Neural progenitor cell (in vitro differentiated cells): ENCODE results near the gene CYTH1. TPM values are rescaled to one million over a fixed set of nuclear protein-coding genes. Genes with fewer than 3 reads are reported as not detected.

Source experiments
- DNase-seq: peaks from one replicate; pipeline ENCODE4 v3.0.0-alpha.2; 2016; ENCODE audit warnings: low spot score
- H2AFZ ChIP-seq: fragments of 200-600 bp; sonication (generic); replicated peaks from 2 replicates; pipeline ENCODE4 v1.6.1; 2016; ENCODE audit warnings: antibody characterized with exemption
- H3F3A ChIP-seq: fragments of 200-600 bp; sonication (generic); 2 replicates; pipeline ENCODE4 v1.6.1; 2016; ENCODE audit warnings: antibody characterized with exemption, low read depth
- H3K27ac ChIP-seq: fragments of 200-600 bp; sonication (generic); 2 replicates; pipeline ENCODE4 v1.5.1; 2016; ENCODE audit warnings: mild to moderate bottlenecking
- H3K27me3 ChIP-seq: fragments of 200-600 bp; sonication (generic); 2 replicates; pipeline ENCODE4 v1.6.1; 2016; ENCODE audit warnings: mild to moderate bottlenecking, moderate library complexity
- H3K36me3 ChIP-seq: fragments of 200-600 bp; sonication (generic); 2 replicates; pipeline ENCODE4 v1.5.1; 2016
- H3K4me1 ChIP-seq: fragments of 200-600 bp; sonication (generic); 2 replicates; pipeline ENCODE4 v1.6.1; 2016; ENCODE audit warnings: mixed run types
- H3K4me2 ChIP-seq: fragments of 200-600 bp; sonication (generic); 2 replicates; pipeline ENCODE4 v1.6.1; 2016
- H3K4me3 ChIP-seq: fragments of 200-600 bp; sonication (generic); 2 replicates; pipeline ENCODE4 v1.5.1; 2016
- H3K79me2 ChIP-seq: fragments of 200-600 bp; sonication (generic); 2 replicates; pipeline ENCODE4 v1.6.1; 2016; ENCODE audit warnings: low read depth
- H3K9ac ChIP-seq: fragments of 200-600 bp; sonication (generic); 2 replicates; pipeline ENCODE4 v1.6.1; 2016
- H3K9me3 ChIP-seq: fragments of 200-600 bp; sonication (generic); 2 replicates; pipeline ENCODE4 v1.5.1; 2016; ENCODE audit warnings: low read depth
- H4K20me1 ChIP-seq: fragments of 200-600 bp; sonication (generic); 2 replicates; pipeline ENCODE4 v1.6.1; 2016; ENCODE audit warnings: low read depth
- H3K27ac Mint-ChIP-seq: 3 replicates; pipeline ENCODE4 v1.8.0; 2021; ENCODE audit warnings: mixed read lengths
- H3K27me3 Mint-ChIP-seq: 2 replicates; pipeline ENCODE4 v1.8.0; 2022; ENCODE audit warnings: low read depth, mild to moderate bottlenecking, inconsistent platforms, moderate library complexity, mixed read lengths; ENCODE audit not compliant: insufficient read depth
- H3K36me3 Mint-ChIP-seq: 3 replicates; pipeline ENCODE4 v1.8.0; 2021; ENCODE audit warnings: mixed read lengths
- H3K4me1 Mint-ChIP-seq: 3 replicates; pipeline ENCODE4 v1.8.0; 2021; ENCODE audit warnings: mixed read lengths
- H3K4me3 Mint-ChIP-seq: 3 replicates; pipeline ENCODE4 v1.8.0; 2021; ENCODE audit warnings: mild to moderate bottlenecking, moderate library complexity, mixed read lengths
- H3K9me3 Mint-ChIP-seq: 3 replicates; pipeline ENCODE4 v1.8.0; 2020; ENCODE audit warnings: mixed read lengths
- CTCF ChIP-seq: fragments of 200-600 bp; sonication (generic); IDR thresholded peaks from 2 replicates; pipeline ENCODE4 v1.5.1; 2017; ENCODE audit warnings: antibody characterized with exemption, mild to moderate bottlenecking
- EZH2 ChIP-seq: fragments of 200-600 bp; sonication (generic); IDR thresholded peaks from 2 replicates; pipeline ENCODE4 v1.6.1; 2017; ENCODE audit warnings: antibody characterized with exemption, mild to moderate bottlenecking, moderate library complexity
- EZH2phosphoT487 ChIP-seq: fragments of 200-600 bp; sonication (generic); IDR thresholded peaks from 2 replicates; pipeline ENCODE4 v1.6.1; 2017; ENCODE audit warnings: antibody characterized with exemption
- total RNA-seq: library from RNA; depleted of rRNA; stranded (reverse); fragments of >200 nt; gene quantifications from 2 replicates; pipeline ENCODE4 v1.2.3, GENCODE V29; 2015; ENCODE audit warnings: low replicate concordance

CYTH1 gene
- total RNA-seq, 1 donor from 2014 or later, result 14.8 TPM

- no peaks in the 10 kb centered on the region for H3K27me3 Mint-ChIP-seq
- peaks cover 38% of the 10 kb centered on the region for H3K4me1 ChIP-seq
- peak; percentile 27 for DNase-seq
- H3K36me3 Mint-ChIP-seq, result no peaks in the 10 kb centered on the region
- H3F3A ChIP-seq, result peaks cover 22% of the 10 kb centered on the region
- peak overlapping the region; percentile 97 for H3K4me2 ChIP-seq
- no peak overlapping the region for H3K4me3 Mint-ChIP-seq
- TF ChIP-seq EZH2phosphoT487 (no peak), CTCF (no peak), EZH2 (no peak)
- peaks cover 59% of the 10 kb centered on the region for H3K4me1 Mint-ChIP-seq
- no peaks in the 10 kb centered on the region for H3K9me3 ChIP-seq
- no peak overlapping the region for H3K27ac Mint-ChIP-seq
- no peaks in the 10 kb centered on the region for H3K9me3 Mint-ChIP-seq
- no peaks in the 10 kb centered on the region for H3K79me2 ChIP-seq
- H3K36me3 ChIP-seq, result no peaks in the 10 kb centered on the region
- no peak overlapping the region for H3K27ac ChIP-seq
- H4K20me1 ChIP-seq, result peaks cover 40% of the 10 kb centered on the region
- no peak overlapping the region for H3K9ac ChIP-seq
- H2AFZ ChIP-seq, result no peak overlapping the region
- H3K27me3 ChIP-seq, result no peaks in the 10 kb centered on the region
- H3K4me3 ChIP-seq, result peak overlapping the region; percentile 49
Observed at GRCh38 chr17:78724544-78724943, 57.5 kb downstream of the CYTH1 start.

DNA sequence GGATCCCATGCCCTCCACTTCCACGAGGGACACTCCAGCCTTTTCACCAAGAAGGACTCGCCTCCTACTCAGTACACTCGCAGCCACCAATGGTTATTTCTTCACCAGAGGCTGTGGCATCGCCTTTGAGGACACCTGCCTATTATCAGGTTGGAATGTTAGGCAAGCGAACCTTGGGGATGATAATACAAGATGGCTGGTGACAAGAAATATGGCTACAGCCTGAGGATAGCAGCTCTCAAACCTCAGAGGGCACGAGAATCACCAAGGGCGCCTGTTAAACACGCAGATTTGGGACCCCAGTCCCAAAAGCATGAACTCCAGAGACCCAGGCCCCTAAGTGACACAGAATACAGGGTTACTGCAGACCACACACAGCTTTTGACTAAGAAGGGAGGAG, 58.1 kb downstream of the CYTH1 start:
- Mint-ChIP-seq H3K27me3 (no peaks in the 10 kb centered on the region), H3K36me3 (no peaks in the 10 kb centered on the region), H3K4me3 (peak overlapping the region; percentile 85), H3K9me3 (no peaks in the 10 kb centered on the region), H3K4me1 (peaks cover 54% of the 10 kb centered on the region), H3K27ac (no peak overlapping the region)
- Histone ChIP-seq H3F3A (peaks cover 22% of the 10 kb centered on the region), H2AFZ (no peak overlapping the region), H3K27me3 (no peaks in the 10 kb centered on the region), H4K20me1 (peaks cover 40% of the 10 kb centered on the region), H3K79me2 (no peaks in the 10 kb centered on the region), H3K4me2 (peak overlapping the region; percentile 97), H3K4me1 (peaks cover 38% of the 10 kb centered on the region), H3K36me3 (no peaks in the 10 kb centered on the region), H3K4me3 (peak overlapping the region; percentile 49), H3K9ac (no peak overlapping the region), H3K9me3 (no peaks in the 10 kb centered on the region), H3K27ac (no peak overlapping the region)
- no peak for DNase-seq
- TF ChIP-seq EZH2phosphoT487 (no peak), EZH2 (no peak), CTCF (no peak)

DNA sequence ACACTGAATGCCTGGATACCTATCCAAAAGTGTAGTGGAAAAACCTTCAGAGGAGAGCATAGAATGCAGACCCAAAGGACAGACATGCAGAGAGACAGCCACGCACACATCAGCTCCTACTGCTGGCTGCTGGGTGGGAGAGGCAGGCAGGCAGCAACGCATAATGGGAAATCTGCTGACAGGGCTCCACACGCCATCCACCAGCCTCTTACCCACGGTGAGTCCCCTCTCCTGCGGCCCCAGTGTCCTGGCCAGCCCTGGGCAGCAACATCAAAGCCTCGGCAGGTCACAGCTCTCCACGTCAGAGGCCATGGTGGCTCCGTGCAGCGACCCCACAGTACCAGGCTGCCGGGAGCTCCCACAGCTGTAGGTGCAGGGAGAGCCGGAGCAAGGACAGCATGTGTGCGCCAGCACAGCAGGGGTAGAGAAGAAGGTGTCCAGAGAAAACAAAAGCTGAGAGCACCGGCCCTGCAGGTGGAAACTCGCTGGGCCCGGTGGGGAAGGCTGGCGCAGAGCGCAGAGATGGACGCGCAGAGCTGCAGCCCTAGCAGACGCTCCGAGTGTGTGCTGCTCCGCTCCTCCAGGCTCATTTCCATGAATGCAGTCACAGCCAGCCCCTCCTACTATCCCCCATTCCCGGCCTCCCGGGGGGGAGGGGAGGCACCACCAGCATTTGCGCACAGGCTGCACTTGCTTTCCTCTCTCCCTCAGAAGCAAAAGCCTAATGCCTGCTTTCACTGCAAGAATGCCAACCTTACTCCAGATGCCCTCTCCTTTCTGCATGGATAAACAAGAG, 58.9 kb downstream of the CYTH1 start:
- no peak overlapping the region for H3K9ac ChIP-seq
- H3K27ac Mint-ChIP-seq, result no peak overlapping the region
- H3K27me3 Mint-ChIP-seq, result no peaks in the 10 kb centered on the region
- H3K27me3 ChIP-seq, result no peaks in the 10 kb centered on the region
- peaks cover 40% of the 10 kb centered on the region for H4K20me1 ChIP-seq
- H3K27ac ChIP-seq, result no peak overlapping the region
- H3K4me1 ChIP-seq, result peaks cover 43% of the 10 kb centered on the region
- no peaks in the 10 kb centered on the region for H3K9me3 Mint-ChIP-seq
- no peaks in the 10 kb centered on the region for H3K79me2 ChIP-seq
- H3K9me3 ChIP-seq, result no peaks in the 10 kb centered on the region
- H3K36me3 Mint-ChIP-seq, result no peaks in the 10 kb centered on the region
- H3K4me2 ChIP-seq, result peak overlapping the region; percentile 97
- H3K4me3 Mint-ChIP-seq, result peak overlapping the region; percentile 85
- peak; percentile 86 for DNase-seq
- H2AFZ ChIP-seq, result no peak overlapping the region
- H3K36me3 ChIP-seq, result no peaks in the 10 kb centered on the region
- H3K4me3 ChIP-seq, result peak overlapping the region; percentile 49
- TF ChIP-seq EZH2 (no peak), CTCF (no peak), EZH2phosphoT487 (no peak)
- H3K4me1 Mint-ChIP-seq, result peaks cover 57% of the 10 kb centered on the region
- H3F3A ChIP-seq, result peaks cover 22% of the 10 kb centered on the region
